ENCODE results near the gene FMN2.

FMN2 gene

GRCh38 chr1:240093120-240093961 is 1.7 kb downstream of the FMN2 start (continued):
- 0 out of 2 replicates have a peak, but pooled peaks have one; percentile 12 for TF ChIP-seq REST (tag by site-specific recombination; IDR thresholded peaks at IDR 0.05)
- no peak for TF ChIP-seq PBX3 (CRISPR knock-in tag; IDR thresholded peaks at IDR 0.05)
- TF ChIP-seq BCL11B (tag by site-specific recombination; IDR thresholded peaks at IDR 0.05; ENCODE audit: low read depth) = peak; percentile 73; the same call in 1 of the 2 replicates
- TF ChIP-seq BCL6B (tag by site-specific recombination; IDR thresholded peaks at IDR 0.05) = no peak
- TF ChIP-seq ZNF521 (tag by site-specific recombination; IDR thresholded peaks at IDR 0.05) = no peak
- peak; percentile 79 for TF ChIP-seq ZNF423 (tag by site-specific recombination; IDR thresholded peaks at IDR 0.05)
- peak; percentile 38 for TF ChIP-seq CTCF (tag by site-specific recombination; IDR thresholded peaks at IDR 0.05)
- TF ChIP-seq SCRT1 (tag by site-specific recombination; IDR thresholded peaks at IDR 0.05; ENCODE audit: borderline replicate concordance) = peak; percentile 84; the same call in 1 of the 2 replicates
- TF ChIP-seq ZNF76 (tag by site-specific recombination; IDR thresholded peaks at IDR 0.05; ENCODE audit: borderline replicate concordance, low read depth) = peak; percentile 69
- TF ChIP-seq RBAK (tag by site-specific recombination; IDR thresholded peaks at IDR 0.05) = no peak
- TF ChIP-seq ZNF501 (tag by site-specific recombination; IDR thresholded peaks at IDR 0.05) = peak; percentile 14; the same call in 1 of the 2 replicates
- TF ChIP-seq SCRT2 (tag by site-specific recombination; IDR thresholded peaks at IDR 0.05) = peak; percentile 95
- peak; percentile 42; the same call in 1 of the 2 replicates for TF ChIP-seq KLF16 (tag by site-specific recombination; IDR thresholded peaks at IDR 0.05)
- TF ChIP-seq ZNF843 (tag by site-specific recombination; IDR thresholded peaks at IDR 0.05) = no peak
- no peak for TF ChIP-seq ZNF169 (tag by site-specific recombination; IDR thresholded peaks at IDR 0.05)
- TF ChIP-seq ZNF692 (tag by site-specific recombination; IDR thresholded peaks at IDR 0.05) = peak; percentile 93
- 0 out of 2 replicates have a peak, but pooled peaks have one; percentile 51 for TF ChIP-seq ZFP41 (tag by site-specific recombination; IDR thresholded peaks at IDR 0.05; ENCODE audit: borderline replicate concordance)
- TF ChIP-seq ZNF311 (tag by site-specific recombination; IDR thresholded peaks at IDR 0.05; ENCODE audit: borderline replicate concordance) = no peak
- peak; percentile 99 for TF ChIP-seq ZFHX2 (tag by site-specific recombination; conservative IDR thresholded peaks at IDR 0.05)
- peak; percentile 65 for TF ChIP-seq SP3 (tag by site-specific recombination; IDR thresholded peaks at IDR 0.05)
- peak; percentile 72 for TF ChIP-seq PATZ1 (tag by site-specific recombination; IDR thresholded peaks at IDR 0.05)
- peak; percentile 96 for TF ChIP-seq ZNF341 (tag by site-specific recombination; IDR thresholded peaks at IDR 0.05; ENCODE audit: low read depth)
- peak; percentile 92 for TF ChIP-seq GLIS2 (tag by site-specific recombination; IDR thresholded peaks at IDR 0.05)
- peak; percentile 11; the same call in 1 of the 2 replicates for TF ChIP-seq BCL11A (tag by site-specific recombination; IDR thresholded peaks at IDR 0.05; ENCODE audit: low read depth)
- TF ChIP-seq ZNF239 (tag by site-specific recombination; IDR thresholded peaks at IDR 0.05) = no peak
- TF ChIP-seq ZNF335 (tag by site-specific recombination; conservative IDR thresholded peaks at IDR 0.05) = peak; percentile 79
